Fibroblast of skin of left quadriceps (primary cell): ENCODE results near the gene KRT5.

Source experiments
- DNase-seq, 2 experiments: peaks; one replicate each; pipeline ENCODE4 v3.0.0-alpha.2; 2013; ENCODE audit warnings: low read depth in 2 of 2

KRT5 gene

GRCh38 chr12:52519826-52520662 lies at the start of gene KRT5:
KRT5 (minus strand) TSS chr12:52520394; CDS start chr12:52520296, 98 bp downstream.
- DNase-seq = no peak

- DNase-seq = no peak
These were observed 47.9 kb upstream of the KRT5 start for GRCh38 chr12:52568111-52568510.

- DNase-seq = no peak
These were observed 46.7 kb upstream of the KRT5 start for GRCh38 chr12:52566847-52567291.

- DNase-seq = no peak
These were observed 44.4 kb upstream of the KRT5 start for GRCh38 chr12:52564582-52564981.

- no peak for DNase-seq
These were observed 41.8 kb upstream of the KRT5 start for GRCh38 chr12:52561880-52562449.

GRCh38 chr12:52559979-52560378 lies 39.8 kb upstream of the KRT5 start:
- no peak for DNase-seq

- DNase-seq = no peak
These were observed 38.7 kb upstream of the KRT5 start for GRCh38 chr12:52558781-52559445.

GRCh38 chr12:52557476-52557875 lies 37.3 kb upstream of the KRT5 start:
- DNase-seq = no peak

- no peak for DNase-seq
These were observed 35.4 kb upstream of the KRT5 start for GRCh38 chr12:52555577-52555976.

GRCh38 chr12:52552681-52553195 lies 32.5 kb upstream of the KRT5 start, which contains the start of gene KRT71:
KRT71 (minus strand) TSS chr12:52553145; CDS start chr12:52553077, 68 bp downstream.
- no peak for DNase-seq

GRCh38 chr12:52552055-52552454 lies 31.9 kb upstream of the KRT5 start:
- no peak for DNase-seq

- DNase-seq = no peak
These were observed 31.1 kb upstream of the KRT5 start for GRCh38 chr12:52551216-52551865.

- DNase-seq = no peak
These were observed 25.9 kb upstream of the KRT5 start for GRCh38 chr12:52546126-52546525.

GRCh38 chr12:52543985-52544883 lies 24.0 kb upstream of the KRT5 start:
- DNase-seq = no peak

GRCh38 chr12:52542785-52543318 lies 22.7 kb upstream of the KRT5 start:
- DNase-seq = no peak

- no peak for DNase-seq
These were observed 22.0 kb upstream of the KRT5 start for GRCh38 chr12:52542157-52542556.

- no peak for DNase-seq
These were observed 21.5 kb upstream of the KRT5 start for GRCh38 chr12:52541709-52542108.

GRCh38 chr12:52540531-52540930 lies 20.3 kb upstream of the KRT5 start:
- no peak for DNase-seq

GRCh38 chr12:52539821-52540173 lies 19.6 kb upstream of the KRT5 start:
- no peak for DNase-seq

- peak; percentile 89 to 91 for DNase-seq
These were observed 19.1 kb upstream of the KRT5 start for GRCh38 chr12:52539083-52539820.
